HCT116 (cell line): ENCODE results near the gene HOPX. TPM values are rescaled to one million over a fixed set of nuclear protein-coding genes. Genes with fewer than 3 reads are reported as not detected.

Experiments
- ATAC-seq: fragments of 200-7000 bp; cut with Tn5 transposase; 2 replicates; pipeline ENCODE4 v1.9.1; 2020; ENCODE audit warnings: mild to moderate bottlenecking, moderate library complexity
- BruUV-seq: library from RNA; stranded (reverse); fragments of 400-500 nt; replicated peaks from 2 replicates; lab custom pipeline; 2021; lab: Mats Ljungman, UMichigan
- CTCF ChIA-PET: fragments of 300-600 bp; sonication (Branson Sonifier 250); formaldehyde crosslinking; loops from one replicate; lab custom pipeline; 2021; ENCODE audit warnings: antibody characterized with exemption; lab: Charles Lee
- POLR2A ChIA-PET: fragments of 300-600, 350-600 bp; sonication (Branson Sonifier 250); formaldehyde crosslinking; loops from one replicate; lab custom pipeline; 2021; ENCODE audit warnings: antibody characterized with exemption; lab: Charles Lee
- RAD21 ChIA-PET, 2 experiments: fragments of 300-600 bp; sonication (Branson Sonifier 250); formaldehyde crosslinking; loops; one replicate each; lab custom pipeline; 2023; ENCODE audit warnings: low total read pairs in 2 of 2; ENCODE audit not compliant: uncharacterized antibody in 2 of 2, unreplicated experiment in 2 of 2, low non-redundant PET in 1 of 2; lab: Charles Lee
- DNase-seq: peaks from one replicate; pipeline ENCODE4 v3.0.0-alpha.2; 2010; ENCODE audit warnings: low read depth, low spot score
- H2AFZ ChIP-seq: fragments of 200-600 bp; shearing (Covaris generic), sonication (generic); 2 replicates; pipeline ENCODE4 v1.6.1; 2017; ENCODE audit warnings: low read depth, mixed run types, mixed read lengths, antibody characterized with exemption, low read length; ENCODE audit not compliant: poor library complexity, severe bottlenecking
- H3K27ac ChIP-seq: 2 replicates; pipeline ENCODE4 v1.5.1; 2012; ENCODE audit warnings: low read depth, low read length
- H3K27me3 ChIP-seq: fragments of 200-600 bp; sonication (generic); 2 replicates; pipeline ENCODE4 v1.6.1; 2016; ENCODE audit warnings: mixed run types, low read length, mixed read lengths; ENCODE audit not compliant: insufficient read depth
- H3K36me3 ChIP-seq, 2 experiments: fragments of 200-500 bp in 1 of 2; fragments of 200-600 bp in 1 of 2; sonication (Bioruptor generic) in 1 of 2; sonication (generic) in 1 of 2; 2 replicates each; pipeline versions ENCODE4 v1.5.1 to v1.6.1; 2014 to 2016; ENCODE audit warnings: low read length in 2 of 2, inconsistent platforms in 1 of 2, mixed read lengths in 1 of 2, mixed run types in 1 of 2; ENCODE audit not compliant: insufficient read depth in 2 of 2, control insufficient read depth in 1 of 2
- H3K4me1 ChIP-seq, 2 experiments: fragments of 200-600 bp in 1 of 2; sonication (generic) in 1 of 2; 2 replicates each; pipeline versions ENCODE4 v1.5.1 to v1.6.1; 2012 to 2017; ENCODE audit warnings: low read length in 2 of 2, inconsistent platforms in 1 of 2, mild to moderate bottlenecking in 1 of 2, mixed read lengths in 1 of 2, mixed run types in 1 of 2, moderate library complexity in 1 of 2; ENCODE audit not compliant: insufficient read depth in 2 of 2, control insufficient read depth in 1 of 2
- H3K4me2 ChIP-seq: fragments of 200-600 bp; sonication (generic); 2 replicates; pipeline ENCODE4 v1.6.1; 2017; ENCODE audit warnings: mixed run types, low read length, mixed read lengths
- H3K4me3 ChIP-seq, 2 experiments: fragments of 200-600 bp in 1 of 2; sonication (generic) in 1 of 2; replicated peaks in 1 of 2; 2 replicates each; pipeline ENCODE4 v1.5.1; 2011 to 2016; ENCODE audit warnings: low read length in 2 of 2, control low read depth in 1 of 2, low read depth in 1 of 2, mild to moderate bottlenecking in 1 of 2, mixed read lengths in 1 of 2, mixed run types in 1 of 2
- H3K79me2 ChIP-seq: fragments of 200-600 bp; sonication (generic); 2 replicates; pipeline ENCODE4 v1.6.1; 2017; ENCODE audit warnings: mild to moderate bottlenecking, mixed run types, low read length, moderate library complexity, mixed read lengths; ENCODE audit not compliant: insufficient read depth
- H3K9ac ChIP-seq: fragments of 200-600 bp; sonication (generic); 2 replicates; pipeline ENCODE4 v1.6.1; 2016; ENCODE audit warnings: low read length, mixed read lengths
- H3K9me2 ChIP-seq: fragments of 200-600 bp; sonication (generic), shearing (Covaris generic); 2 replicates; pipeline ENCODE4 v1.6.1; 2017; ENCODE audit warnings: mixed run types, mild to moderate bottlenecking, moderate library complexity; ENCODE audit not compliant: insufficient read depth
- H3K9me3 ChIP-seq, 2 experiments: fragments of 200-500 bp in 1 of 2; fragments of 200-600 bp in 1 of 2; sonication (Bioruptor generic) in 1 of 2; sonication (generic) in 1 of 2; 2 replicates each; pipeline ENCODE4 v1.6.1; 2014 to 2017; ENCODE audit warnings: low read length in 2 of 2, mixed read lengths in 2 of 2, inconsistent platforms in 1 of 2, low read depth in 1 of 2, mild to moderate bottlenecking in 1 of 2, mixed run types in 1 of 2, moderate library complexity in 1 of 2; ENCODE audit not compliant: control insufficient read depth in 1 of 2, insufficient read depth in 1 of 2
- H4K20me1 ChIP-seq: fragments of 200-600 bp; sonication (generic), shearing (Covaris generic); 2 replicates; pipeline ENCODE4 v1.6.1; 2017; ENCODE audit warnings: mixed run types, mild to moderate bottlenecking, moderate library complexity; ENCODE audit not compliant: insufficient read depth
- ATF3 ChIP-seq: IDR thresholded peaks from 2 replicates; pipeline ENCODE4 v1.6.1; 2012
- CBX3 ChIP-seq: IDR thresholded peaks from 2 replicates; pipeline ENCODE4 v1.6.1; 2012; ENCODE audit warnings: low read depth
- CEBPB ChIP-seq: IDR thresholded peaks from 2 replicates; pipeline ENCODE4 v1.6.1; 2012; ENCODE audit warnings: low read depth
- CTCF ChIP-seq, 3 experiments: fragments of 200-600 bp in 1 of 3; sonication (generic) in 1 of 3; IDR thresholded peaks in 2 of 3; conservative IDR thresholded peaks in 1 of 3; 2 replicates each; pipeline ENCODE4 v1.5.1; 2012 to 2017; ENCODE audit warnings: low read depth in 2 of 3, low read length in 2 of 3, antibody characterized with exemption in 1 of 3, borderline replicate concordance in 1 of 3, control low read depth in 1 of 3, mild to moderate bottlenecking in 1 of 3, mixed read lengths in 1 of 3, mixed run types in 1 of 3, moderate library complexity in 1 of 3; ENCODE audit not compliant: insufficient read depth in 1 of 3
- EGR1 ChIP-seq: IDR thresholded peaks from 2 replicates; pipeline ENCODE4 v1.6.1; 2012; ENCODE audit warnings: low read depth
- ELF1 ChIP-seq: IDR thresholded peaks from 2 replicates; pipeline ENCODE4 v1.6.1; 2012; ENCODE audit warnings: low read depth, borderline replicate concordance
- FOSL1 ChIP-seq: IDR thresholded peaks from 2 replicates; pipeline ENCODE4 v1.6.1; 2012; ENCODE audit warnings: low read depth
- JUND ChIP-seq: IDR thresholded peaks from 2 replicates; pipeline ENCODE4 v1.6.1; 2012
- MAX ChIP-seq: IDR thresholded peaks from 2 replicates; pipeline ENCODE4 v1.6.1; 2012
- POLR2AphosphoS5 ChIP-seq: IDR thresholded peaks from 2 replicates; pipeline ENCODE4 v1.6.1; 2011; ENCODE audit warnings: mild to moderate bottlenecking, low read depth, low read length, moderate library complexity
- SIN3A ChIP-seq: IDR thresholded peaks from 2 replicates; pipeline ENCODE4 v1.6.1; 2012; ENCODE audit warnings: low read depth
- SP1 ChIP-seq: IDR thresholded peaks from 2 replicates; pipeline ENCODE4 v1.6.1; 2012; ENCODE audit warnings: low read depth
- SRF ChIP-seq: IDR thresholded peaks from 2 replicates; pipeline ENCODE4 v1.6.1; 2012; ENCODE audit warnings: low read depth
- TCF7L2 ChIP-seq: IDR thresholded peaks from 2 replicates; pipeline ENCODE4 v1.7.0; 2011; ENCODE audit warnings: borderline replicate concordance, inconsistent platforms; ENCODE audit not compliant: insufficient read depth, insufficient read length; ENCODE audit errors: extremely low read depth
- ZFX ChIP-seq: fragments of 450-650 bp; IDR thresholded peaks from 2 replicates; pipeline ENCODE4 v1.6.1; 2017
- ZNF274 ChIP-seq: fragments of 200-500 bp; sonication (Bioruptor generic); IDR thresholded peaks from 2 replicates; pipeline ENCODE4 v1.6.1; 2014; ENCODE audit warnings: mild to moderate bottlenecking, low read depth, low read length, inconsistent platforms
- intact Hi-C: fragments of 100-400 bp; cut with micrococcal nuclease; formaldehyde crosslinking; loops from 2 replicates; pipeline ENCODE4 v1.10.0; 2022
- total RNA-seq: library from RNA; stranded (reverse); gene quantifications from one replicate; pipeline ENCODE4 v1.2.1, GENCODE V29; 2021; ENCODE audit not compliant: unreplicated experiment

The HOPX gene
- total RNA-seq, 1 experiment from 2014 or later = 0.42 TPM

GRCh38 chr4:56643596-56643995 lies 37.5 kb downstream of the HOPX start:
- H3K4me1 ChIP-seq = peaks cover 19 to 36% of the 10 kb centered on the region in 2 experiments
- no peak for TF ChIP-seq ZNF274
- no peak for TF ChIP-seq ZFX
- H3K4me2 ChIP-seq = no peak overlapping the region
- H3K27ac ChIP-seq = no peak overlapping the region
- POLR2A ChIA-PET = no interaction called here
- no peaks in the 10 kb centered on the region for H3K9me2 ChIP-seq
- H3K27me3 ChIP-seq = no peaks in the 10 kb centered on the region
- no peak overlapping the region for H3K9ac ChIP-seq
- BruUV-seq = no TSS peak
- RAD21 ChIA-PET = no interaction called here
- intact Hi-C loops = no loop called here
- no peaks in the 10 kb centered on the region for H3K36me3 ChIP-seq
- DNase-seq (no peak), ATAC-seq (no peak)
- no peak overlapping the region for H2AFZ ChIP-seq
- CTCF ChIA-PET = no interaction called here
- peaks cover 0 to 4% of the 10 kb centered on the region in 2 experiments; a peak in 1 of 4 replicates for H3K9me3 ChIP-seq
- no peaks in the 10 kb centered on the region for H4K20me1 ChIP-seq
- no peaks in the 10 kb centered on the region for H3K79me2 ChIP-seq
- no peak overlapping the region for H3K4me3 ChIP-seq

GRCh38 chr4:56641494-56642051 lies 39.5 kb downstream of the HOPX start:
- no peaks in the 10 kb centered on the region for H3K9me2 ChIP-seq
- peak overlapping the region; percentile 14 for H2AFZ ChIP-seq
- no TSS peak for BruUV-seq
- TF ChIP-seq TCF7L2 = no peak
- peak; percentile 87 for TF ChIP-seq SP1
- 0 out of 2 replicates have a peak, but pooled peaks have one; percentile 47 for TF ChIP-seq ATF3
- peak; percentile 87 for TF ChIP-seq SRF
- 0 out of 2 replicates have a peak, but pooled peaks have one; percentile 36 for TF ChIP-seq CEBPB
- no peak for TF ChIP-seq CTCF (IDR thresholded peaks at IDR 0.05 in 2 of 3, conservative IDR thresholded peaks at IDR 0.05 in 1 of 3; ENCODE audit: borderline replicate concordance in 1 of 3, insufficient read depth in 1 of 3, low read depth in 2 of 3, low read length in 2 of 3)
- TF ChIP-seq POLR2AphosphoS5 = peak; percentile 30; the same call in 1 of the 2 replicates
- TF ChIP-seq JUND = peak; percentile 96
- TF ChIP-seq SIN3A = peak; percentile 51; the same call in 1 of the 2 replicates
- TF ChIP-seq FOSL1 = peak; percentile 99
- TF ChIP-seq CBX3 = 0 out of 2 replicates have a peak, but pooled peaks have one; percentile 21
- TF ChIP-seq MAX = 0 out of 2 replicates have a peak, but pooled peaks have one; percentile 22
- TF ChIP-seq ELF1 = no peak; the same call in 1 of the 2 replicates
- TF ChIP-seq EGR1 = peak; percentile 16; the same call in 1 of the 2 replicates
- TF ChIP-seq, all 23 proteins: peak for 11
- CTCF ChIA-PET = interaction anchor here (0.6 to 3.2 kb wide), 5 partner anchors 9 to 71 kb away, joined by 3 to 17 read pairs (median 3); no protein-coding TSS in a partner anchor
- Histone ChIP-seq H3K36me3 (no peaks in the 10 kb centered on the region), H3K9ac (peak overlapping the region; percentile 49), H3K4me2 (peak overlapping the region; percentile 58), H3K9me3 (no peaks in the 10 kb centered on the region; a peak in 1 of 4 replicates), H3K27me3 (no peaks in the 10 kb centered on the region), H3K79me2 (no peaks in the 10 kb centered on the region), H3K4me3 (peak overlapping the region; percentile 15 to 26), H3K27ac (peak overlapping the region; percentile 82), H4K20me1 (no peaks in the 10 kb centered on the region), H3K4me1 (peaks cover 19 to 55% of the 10 kb centered on the region in 2 experiments)
- POLR2A ChIA-PET = interaction anchor here (0.6 to 1.3 kb wide), 7 partner anchors 9 to 71 kb away, joined by 3 to 6 read pairs (median 3); no protein-coding TSS in a partner anchor
- ATAC-seq (peak; percentile 78), DNase-seq (peak; percentile 80)
- RAD21 ChIA-PET = interaction anchor here in 1 of 2 experiments (0.7 to 1.0 kb wide), 3 partner anchors 9 to 71 kb away, joined by 3 to 4 read pairs (median 4); no protein-coding TSS in a partner anchor
- intact Hi-C loops = no loop called here
